ENCODE results near the gene KLHDC4.
"Not testable (repeated sequence)": the region's sequence is repeated elsewhere in the genome, so short reads cannot be mapped to it uniquely, and the experiment has no call there.

DNA sequence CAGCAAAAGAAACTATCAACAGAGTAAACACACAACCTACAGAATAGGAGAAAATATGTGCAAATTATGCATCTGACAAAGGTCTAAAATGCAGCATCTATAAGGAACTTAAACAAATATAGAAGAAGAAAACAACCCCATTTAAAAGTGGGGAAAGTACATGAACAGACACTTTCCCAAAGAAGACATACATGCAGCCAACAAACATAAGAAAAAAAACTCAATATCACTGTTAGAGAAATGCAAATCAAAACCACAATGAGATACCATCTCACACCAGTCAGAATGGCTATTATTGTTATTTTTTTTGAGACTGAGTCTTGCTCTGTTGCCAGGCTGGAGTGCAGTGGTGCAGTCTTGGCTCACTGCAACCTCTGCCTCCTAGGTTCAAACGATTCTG lies 45.7 kb upstream of the KLHDC4 start:
- not testable (repeated sequence) for TF ChIP-seq CTCF, POLR2A (IDR thresholded peaks at IDR 0.05)
